ENCODE measurements around the gene HHIPL1.

GRCh38 chr14:99681832-99682148 lies 36.9 kb downstream of the HHIPL1 start:
- TF ChIP-seq GATA2 (IDR thresholded peaks at IDR 0.05; ENCODE audit: low read depth, low read length) (no peak), GATA3 (IDR thresholded peaks at IDR 0.05; ENCODE audit: low read depth, low read length) (no peak)
